IPS DF 19.7 (cell line): ENCODE measurements around the gene HEPACAM.
"Not testable (repeated sequence)": the region's sequence is repeated elsewhere in the genome, so short reads cannot be mapped to it uniquely, and the experiment has no call there.

Experiments
- DNase-seq: peaks from one replicate; pipeline ENCODE4 v3.0.0-alpha.2; 2013; ENCODE audit warnings: low read depth, low spot score

Gene HEPACAM, protein sequence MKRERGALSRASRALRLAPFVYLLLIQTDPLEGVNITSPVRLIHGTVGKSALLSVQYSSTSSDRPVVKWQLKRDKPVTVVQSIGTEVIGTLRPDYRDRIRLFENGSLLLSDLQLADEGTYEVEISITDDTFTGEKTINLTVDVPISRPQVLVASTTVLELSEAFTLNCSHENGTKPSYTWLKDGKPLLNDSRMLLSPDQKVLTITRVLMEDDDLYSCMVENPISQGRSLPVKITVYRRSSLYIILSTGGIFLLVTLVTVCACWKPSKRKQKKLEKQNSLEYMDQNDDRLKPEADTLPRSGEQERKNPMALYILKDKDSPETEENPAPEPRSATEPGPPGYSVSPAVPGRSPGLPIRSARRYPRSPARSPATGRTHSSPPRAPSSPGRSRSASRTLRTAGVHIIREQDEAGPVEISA

DNA sequence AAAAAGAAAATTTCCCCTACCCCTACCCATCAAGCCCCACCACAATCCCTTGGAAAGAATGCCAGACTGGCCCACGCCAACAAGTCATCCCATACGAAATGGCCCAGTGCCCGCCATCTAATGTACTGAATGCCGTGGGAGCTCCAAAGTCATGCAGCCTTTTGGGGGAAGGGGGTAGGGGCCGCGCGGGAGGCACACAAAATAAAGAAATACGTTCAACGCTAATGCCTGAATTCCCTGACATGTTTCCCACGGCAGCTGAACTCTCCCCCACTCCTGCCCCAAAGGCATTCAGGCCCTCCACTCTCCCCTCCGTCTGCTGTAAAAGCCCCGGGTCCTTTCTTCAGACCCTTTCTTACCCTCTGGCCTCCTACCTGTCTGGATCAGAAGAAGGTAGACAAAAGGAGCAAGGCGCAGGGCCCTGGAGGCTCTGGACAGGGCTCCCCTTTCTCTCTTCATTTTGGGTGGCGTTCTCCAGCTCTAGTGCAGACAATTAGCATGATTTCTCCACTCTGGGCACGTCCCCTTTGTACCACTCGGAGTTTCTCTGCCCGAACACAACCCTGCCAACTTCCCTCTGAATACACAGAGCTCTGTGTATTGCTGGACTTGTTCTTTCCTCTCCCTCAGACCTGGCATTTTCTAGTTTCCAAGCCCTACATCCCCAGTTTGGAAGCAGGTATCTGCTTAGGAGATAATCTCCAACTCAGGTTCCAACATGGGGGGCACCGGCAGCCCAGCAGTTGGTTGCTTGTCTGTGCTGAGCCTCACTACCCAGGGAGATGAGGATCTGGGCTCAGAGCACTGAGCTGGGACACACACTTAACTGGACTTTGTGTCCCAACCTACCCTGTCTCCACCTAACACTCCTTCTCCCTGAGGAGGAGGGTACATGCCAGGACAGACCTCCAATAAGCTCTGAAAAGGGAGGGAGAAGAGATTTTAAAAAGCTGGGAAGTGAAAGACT, at the start of gene HEPACAM:
TSS of gene HEPACAM (minus strand) at position 500 of the 967 bp plus-strand sequence. CDS start at position 459, 41 bp downstream.
- DNase-seq = no peak

- DNase-seq = no peak
These were observed 48.6 kb upstream of the HEPACAM start for GRCh38 chr11:124984512-124984854.

DNA sequence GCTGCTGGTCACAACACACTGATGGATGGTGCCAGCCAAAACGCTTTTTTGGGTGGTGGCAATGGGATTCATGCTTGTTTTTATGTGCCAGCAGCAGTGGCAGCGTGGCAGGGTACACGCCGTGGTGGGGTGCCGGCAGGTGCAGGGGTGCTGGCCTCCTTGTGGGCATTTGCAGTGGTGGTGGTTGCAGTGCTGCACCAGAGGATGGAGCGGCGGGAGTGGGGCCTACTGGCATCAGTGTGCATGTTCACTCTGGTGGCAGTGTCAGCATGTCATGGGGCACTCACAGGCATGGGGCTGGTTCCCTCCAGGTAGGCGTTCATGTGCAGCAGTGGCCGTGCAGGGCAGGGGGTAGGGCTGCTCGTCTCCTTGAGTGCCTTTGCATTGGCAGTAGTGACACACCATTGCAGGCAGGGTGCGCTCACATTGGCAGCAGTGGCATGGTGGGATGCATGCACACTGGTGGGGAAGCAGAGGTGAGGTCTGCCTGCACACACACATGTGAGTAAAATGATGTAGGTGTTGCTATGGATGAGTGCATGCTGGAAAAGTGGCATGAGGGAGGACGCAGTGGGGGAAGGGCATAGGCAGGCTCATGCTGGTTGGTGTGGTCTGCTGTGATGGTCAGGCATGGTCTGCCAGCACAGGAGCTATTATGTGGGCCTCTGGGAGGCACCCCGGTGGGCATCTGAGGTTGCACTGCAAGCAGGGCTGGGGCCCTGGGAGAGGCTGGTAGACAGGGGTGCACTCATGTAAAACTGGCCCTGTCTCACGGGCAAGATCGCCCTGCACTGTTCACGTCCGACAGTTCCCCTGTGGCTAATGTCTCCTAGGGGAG, 48.0 kb upstream of the HEPACAM start:
- no peak for DNase-seq

- no peak for DNase-seq
These were observed 46.2 kb upstream of the HEPACAM start for GRCh38 chr11:124982043-124982442.

- DNase-seq = no peak
These were observed 42.5 kb upstream of the HEPACAM start for GRCh38 chr11:124978316-124978715.

DNA sequence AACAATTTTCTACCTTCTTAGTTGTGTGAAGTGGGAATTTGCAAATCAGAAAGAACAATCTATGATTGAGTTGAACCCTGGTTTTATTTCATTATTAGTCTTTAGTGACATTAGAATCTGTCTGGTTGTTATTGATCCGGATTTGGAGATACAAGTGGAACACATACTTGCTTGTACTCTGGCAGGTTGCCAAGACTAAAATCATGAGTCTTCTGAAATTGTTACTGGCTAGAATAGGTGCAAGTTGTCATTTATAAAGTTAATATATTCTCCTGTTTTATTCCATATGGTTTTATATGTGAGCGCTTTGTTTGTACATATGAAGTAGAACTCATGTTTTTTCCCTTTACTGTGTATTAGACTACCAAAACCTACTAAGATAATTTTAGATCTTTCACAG, 41.2 kb upstream of the HEPACAM start:
- DNase-seq = no peak

DNA sequence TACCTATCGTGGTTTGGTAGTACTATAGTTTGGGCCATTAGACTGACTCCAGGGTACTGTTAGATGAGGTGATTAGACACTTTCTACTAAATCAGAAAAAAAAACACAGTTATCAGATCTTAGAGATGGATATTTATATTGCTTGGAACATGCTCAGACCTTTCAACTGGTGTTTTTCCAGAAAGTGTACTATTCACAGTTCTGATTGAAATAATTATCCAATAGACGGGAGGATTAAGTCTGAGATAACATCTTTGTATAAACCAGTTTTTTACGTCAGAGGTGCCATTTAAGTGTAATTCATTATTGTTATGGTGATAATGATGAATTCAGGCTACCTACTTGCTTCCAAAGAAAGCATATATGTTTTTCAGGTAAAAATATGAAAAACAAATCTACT, 40.7 kb upstream of the HEPACAM start:
- DNase-seq = no peak

DNA sequence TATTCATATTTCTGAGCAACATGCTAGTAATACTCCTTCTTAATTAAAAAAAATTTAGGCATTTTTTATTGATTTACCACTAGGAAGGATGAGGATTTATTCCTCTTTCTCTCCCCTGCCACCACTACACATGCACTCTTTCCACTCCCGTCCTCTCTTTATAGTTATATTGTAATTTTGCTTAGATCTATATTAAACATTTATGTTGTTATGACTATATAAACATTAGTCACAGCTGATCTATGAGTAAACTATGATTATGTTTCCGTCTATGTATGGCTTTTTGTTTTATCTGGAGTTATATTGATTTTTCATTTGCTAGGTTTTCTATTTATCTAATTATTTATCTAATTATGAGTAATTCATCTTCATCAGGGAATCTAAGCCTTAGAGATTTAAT, 36.0 kb upstream of the HEPACAM start:
- DNase-seq = no peak

DNA sequence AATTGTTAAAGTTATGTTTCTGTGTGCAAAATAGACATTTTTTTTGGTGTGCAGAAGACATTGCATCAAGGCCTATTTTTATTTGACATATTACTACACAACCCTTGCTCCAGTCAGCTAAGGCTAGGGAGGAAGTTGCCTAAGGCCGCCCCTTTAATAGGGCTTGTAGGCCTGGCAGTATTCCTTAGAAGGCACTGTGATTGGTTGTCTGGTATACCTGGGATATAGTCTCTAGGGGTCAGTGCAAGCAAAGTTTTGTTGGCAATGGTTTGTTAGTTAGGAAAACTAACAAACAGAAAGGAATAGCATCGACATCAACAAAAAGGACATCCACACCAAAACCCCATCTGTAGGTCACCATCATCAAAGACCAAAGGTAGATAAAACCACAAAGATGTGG, 35.1 kb upstream of the HEPACAM start:
- DNase-seq = peak; percentile 15

- DNase-seq = not testable (repeated sequence)
These were observed 32.4 kb upstream of the HEPACAM start for GRCh38 chr11:124968197-124968596.

GRCh38 chr11:124961972-124962609, 26.2 kb upstream of the HEPACAM start:
- DNase-seq = peak; percentile 5

DNA sequence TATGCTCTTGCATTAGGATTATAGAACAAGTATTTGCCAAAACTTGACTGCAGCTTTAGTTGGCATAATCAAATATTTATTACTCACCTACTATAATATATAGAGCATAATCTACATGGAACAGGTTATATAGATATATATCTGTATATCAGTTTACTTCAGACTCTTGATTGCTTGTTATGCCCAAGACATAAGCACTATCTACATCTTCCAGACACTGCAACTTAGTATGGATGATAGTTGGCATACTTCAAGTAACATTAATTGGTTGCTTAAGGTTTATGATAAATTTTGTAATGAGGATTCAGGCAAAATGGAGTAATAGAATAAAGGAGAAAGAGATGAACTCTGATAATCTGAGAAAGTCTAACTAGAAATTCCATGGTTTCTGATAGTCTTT, 19.2 kb upstream of the HEPACAM start:
- no peak for DNase-seq

- no peak for DNase-seq
These were observed 18.7 kb upstream of the HEPACAM start for GRCh38 chr11:124954590-124954955.

DNA sequence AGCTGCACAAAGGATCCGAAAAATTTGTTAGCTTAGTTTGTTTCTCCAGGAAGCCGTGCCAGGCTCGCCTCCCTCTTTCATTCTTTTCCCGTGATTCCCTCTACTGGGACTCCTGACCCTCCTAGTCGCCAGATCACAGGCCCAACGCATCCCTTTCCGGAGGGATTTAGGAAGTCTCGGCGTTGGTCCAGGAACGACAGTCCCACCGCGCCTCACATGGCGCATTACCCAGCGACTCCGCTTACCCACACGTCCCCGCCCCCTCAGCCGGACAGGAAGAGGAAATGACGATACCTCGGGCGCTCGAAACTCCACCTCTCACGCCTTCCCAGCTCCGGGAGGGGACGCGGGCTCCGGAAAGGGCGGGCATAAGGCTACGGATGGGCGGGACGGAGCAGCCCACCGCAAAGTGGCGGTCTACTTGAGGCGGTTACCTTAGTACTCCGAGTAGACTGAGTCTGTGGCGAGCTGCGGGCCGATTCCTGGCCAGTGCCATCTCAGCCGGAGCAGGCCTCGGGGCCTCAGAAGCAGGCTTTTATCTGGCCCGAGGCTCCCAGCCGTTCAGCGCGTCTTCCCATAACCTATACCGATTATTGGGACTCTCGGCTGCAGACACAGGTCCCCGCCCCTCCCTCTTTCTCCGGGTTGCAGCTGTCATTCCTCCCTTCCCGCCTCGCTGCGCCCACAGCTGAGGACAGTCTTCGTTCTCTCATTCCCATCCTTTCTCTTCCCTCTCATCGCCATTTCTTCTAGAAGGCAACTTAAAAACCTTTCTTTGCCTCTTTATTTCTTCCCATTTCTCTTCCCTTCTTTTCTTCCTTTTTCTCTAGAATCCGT, 18.1 kb upstream of the HEPACAM start, which contains the start of gene CCDC15:
TSS of gene CCDC15 (plus strand) at position 450 of the 837 bp plus-strand sequence. CDS start 531 bp downstream, outside the sequence.
- peak; percentile 91 for DNase-seq

DNA sequence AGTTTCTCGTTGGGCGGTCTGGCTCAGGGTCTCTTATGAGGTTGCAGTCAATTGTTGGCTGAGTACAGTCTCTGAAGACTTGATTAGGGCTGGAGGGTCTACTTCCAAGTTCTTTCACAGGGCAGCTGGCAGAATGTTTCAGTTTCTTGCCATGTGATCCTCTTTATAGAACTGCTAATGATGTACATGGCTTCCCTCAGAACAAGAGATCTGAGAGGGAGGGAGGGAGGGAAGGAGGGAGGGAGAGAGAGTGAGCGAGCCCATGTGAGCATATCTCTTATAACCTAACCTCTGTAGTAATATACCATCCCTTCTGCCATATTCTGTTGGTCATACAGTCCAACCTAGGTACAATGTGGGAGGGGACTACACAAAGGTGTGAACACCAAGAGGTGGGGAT, 15.5 kb upstream of the HEPACAM start:
- no peak for DNase-seq

DNA sequence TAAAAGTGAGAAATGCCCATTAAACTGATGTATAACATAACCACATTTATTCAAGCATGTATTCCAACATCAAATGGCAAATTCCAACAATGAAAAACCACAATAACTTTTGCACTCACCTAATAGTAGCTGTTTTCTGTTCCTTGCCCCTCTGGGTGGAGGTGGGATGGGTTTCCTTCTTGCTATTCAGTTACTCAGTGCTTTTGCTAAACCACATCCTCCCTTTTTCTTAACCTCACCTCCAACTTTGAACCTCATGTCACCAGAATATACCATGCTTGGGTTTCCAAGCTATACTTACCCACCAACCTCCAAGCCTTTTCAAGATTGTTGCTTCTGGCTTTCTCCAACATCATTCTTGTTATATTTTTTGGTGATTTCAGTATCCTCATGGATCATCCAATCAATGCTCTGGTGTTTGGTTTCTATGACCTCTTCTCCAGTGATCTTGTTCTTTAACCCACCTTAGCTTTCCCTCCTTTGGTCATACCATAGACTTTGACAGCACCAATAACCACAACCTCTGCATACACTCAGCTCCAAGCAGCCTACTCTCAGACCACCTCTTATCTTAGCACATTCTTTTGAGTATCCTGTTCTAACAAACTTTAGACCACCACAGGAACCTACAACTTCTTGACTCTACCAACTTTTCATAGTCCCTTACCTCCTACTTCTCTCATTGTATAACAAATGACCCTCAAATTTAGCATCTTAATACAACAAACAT, 14.9 kb upstream of the HEPACAM start:
- DNase-seq = no peak

DNA sequence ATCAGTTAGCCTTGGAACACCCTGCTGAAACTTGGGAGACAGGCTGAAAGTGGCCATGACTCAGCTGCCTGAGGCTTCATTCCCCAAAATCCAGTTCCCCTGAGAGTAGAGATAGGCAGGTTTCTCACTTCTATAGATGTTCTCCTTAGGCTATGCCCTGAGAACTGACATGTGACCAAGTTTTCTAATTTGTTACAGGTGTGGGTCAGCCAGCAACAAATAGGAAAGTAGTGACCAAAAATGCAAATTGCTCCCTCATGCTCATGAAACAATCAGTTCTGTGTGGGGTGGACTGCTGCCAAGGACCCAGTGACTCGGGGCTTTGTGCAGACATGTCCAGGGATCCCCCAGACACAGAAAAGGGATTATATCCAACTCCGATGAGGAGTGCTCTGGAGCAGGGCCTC, 10.9 kb upstream of the HEPACAM start:
- DNase-seq = no peak

GRCh38 chr11:124945826-124946225, 10.0 kb upstream of the HEPACAM start:
- DNase-seq = no peak

GRCh38 chr11:124944565-124944964, 8.7 kb upstream of the HEPACAM start:
- DNase-seq = no peak
